Activated CD8-positive, alpha-beta memory T cell treated with anti-CD3 and anti-CD28 coated beads for 4 hours (primary cell): ENCODE data around the gene EXOSC7.

Source experiments
- DNase-seq, 2 donors: peaks; one replicate each; pipeline ENCODE4 v3.0.0-alpha.2; 2020; ENCODE audit warnings: low read depth in 2 of 2

The EXOSC7 gene

DNA sequence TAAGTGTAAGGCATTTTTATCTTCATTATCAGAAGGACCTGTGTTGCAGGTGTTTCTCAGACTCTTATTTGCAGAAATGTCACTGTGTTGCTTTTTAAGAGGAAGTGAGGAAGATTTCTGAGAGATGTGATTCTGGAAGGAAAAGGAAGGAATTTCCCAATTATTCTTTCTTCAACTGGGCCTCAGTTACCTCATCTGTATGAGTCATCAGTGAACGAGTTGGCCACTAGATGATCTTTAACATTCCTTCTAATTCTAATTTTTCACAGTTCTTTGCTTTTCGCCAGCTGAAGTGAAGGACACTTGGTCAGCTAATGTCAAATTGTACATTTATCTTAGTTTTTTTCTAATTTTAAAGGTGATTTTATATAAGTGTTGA lies 79.0 kb downstream of the EXOSC7 start:
- DNase-seq, result no peak

DNA sequence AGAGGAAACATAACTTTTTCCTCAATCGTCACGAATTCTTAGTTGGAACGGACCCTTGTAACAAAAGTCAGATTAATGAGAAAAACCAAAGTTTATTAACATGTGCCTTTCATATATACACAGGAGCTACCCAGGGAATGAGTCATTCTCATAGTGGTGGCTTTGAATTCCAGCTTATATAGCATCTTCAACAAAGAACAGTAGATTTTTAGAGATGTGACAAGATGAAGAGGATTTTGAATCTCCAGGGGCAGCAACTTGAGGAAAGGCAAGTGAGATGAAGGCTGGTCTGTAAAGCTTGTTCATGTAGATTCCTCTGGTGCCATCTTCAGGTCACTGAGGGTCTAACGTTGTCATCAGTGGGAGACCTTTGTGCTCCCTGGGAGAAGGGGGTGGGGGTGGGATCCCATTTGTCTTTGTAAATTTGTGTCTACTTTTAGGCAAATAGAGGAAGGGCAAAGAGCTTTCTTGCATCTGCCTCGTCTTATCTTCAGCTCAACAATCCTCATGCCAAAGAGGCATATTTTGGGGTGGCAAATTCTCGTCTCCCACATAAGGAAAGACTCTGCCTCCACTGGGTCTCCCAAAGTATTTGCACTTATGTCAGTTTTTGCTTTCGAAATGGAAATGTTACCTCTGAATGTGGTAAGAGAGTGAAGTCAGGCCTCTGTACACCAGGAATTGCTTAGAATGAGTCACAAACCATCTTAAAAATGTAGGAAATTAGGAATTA lies 79.5 kb downstream of the EXOSC7 start:
- DNase-seq, result no peak

DNA sequence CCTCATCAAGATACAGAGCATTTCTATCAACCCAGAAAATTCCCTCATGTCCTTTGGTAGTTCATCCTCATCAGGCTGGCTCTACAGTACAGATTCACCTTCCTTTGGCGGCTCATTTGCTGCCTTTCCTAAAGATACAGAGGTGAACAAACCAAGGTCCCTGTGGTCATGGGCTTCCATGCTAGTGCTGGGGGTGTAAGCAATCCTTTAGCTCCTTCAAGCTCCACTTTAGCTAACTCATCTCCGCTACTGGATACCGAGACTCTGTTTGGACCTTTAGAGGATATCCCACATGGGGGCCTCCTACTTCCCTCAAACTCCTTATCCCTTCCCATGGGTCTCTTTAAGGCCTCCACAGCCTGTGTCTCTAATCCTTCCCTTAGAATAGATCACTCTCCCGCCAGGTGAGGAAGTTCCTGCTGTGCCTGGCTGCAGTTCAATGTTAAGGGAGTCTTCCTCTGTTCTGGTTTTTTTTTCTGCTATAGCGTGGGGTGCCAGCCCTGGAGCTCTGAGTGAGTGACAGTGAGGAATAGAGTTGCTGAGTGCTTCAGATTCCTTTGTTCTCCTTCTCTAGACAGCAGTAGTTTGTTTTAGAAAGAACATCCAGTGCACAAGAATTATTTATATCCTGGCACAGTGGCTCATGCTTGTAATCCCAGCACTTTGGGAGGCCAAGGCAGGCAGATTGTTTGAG lies 80.7 kb downstream of the EXOSC7 start:
- no peak for DNase-seq

DNA sequence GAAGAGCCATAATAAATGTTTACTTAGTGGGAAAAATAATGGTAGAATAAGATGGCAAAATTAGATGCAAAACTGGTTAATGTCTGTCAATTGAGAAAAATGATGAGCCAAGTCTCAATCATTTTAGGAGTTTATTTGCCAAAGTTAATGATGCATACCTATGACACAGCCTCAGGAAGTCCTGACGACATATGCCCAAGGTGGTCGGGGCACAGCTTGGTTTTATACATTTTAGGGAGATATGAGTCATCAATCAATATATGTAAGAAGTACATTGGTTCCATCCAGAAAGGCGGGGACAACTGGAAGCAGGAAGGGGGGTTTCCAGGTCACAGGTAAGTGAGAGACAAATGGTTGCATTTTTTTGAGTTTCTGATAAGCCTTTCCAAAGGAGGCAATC lies 81.5 kb downstream of the EXOSC7 start:
- peak in 1 of 2 donors; percentile 6 for DNase-seq

DNA sequence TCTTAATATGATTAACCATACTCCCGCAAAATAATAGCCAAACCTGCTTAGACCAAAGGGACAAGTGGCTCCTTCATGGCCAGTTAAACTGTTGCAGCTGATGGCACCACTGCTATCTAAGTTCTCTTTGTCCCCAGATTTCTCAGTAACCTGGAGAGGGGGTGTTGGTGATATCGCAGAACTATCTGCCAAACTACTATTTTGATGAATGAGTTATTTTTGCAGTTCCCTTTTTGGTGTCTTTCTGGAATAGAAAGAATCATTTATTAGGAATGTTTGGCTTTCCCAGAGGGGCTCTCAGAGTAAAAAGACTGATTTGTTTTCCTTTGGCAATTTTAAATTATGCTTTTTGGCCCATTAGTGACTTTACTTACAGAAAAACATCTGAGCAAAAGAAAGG lies 83.1 kb downstream of the EXOSC7 start:
- no peak for DNase-seq

DNA sequence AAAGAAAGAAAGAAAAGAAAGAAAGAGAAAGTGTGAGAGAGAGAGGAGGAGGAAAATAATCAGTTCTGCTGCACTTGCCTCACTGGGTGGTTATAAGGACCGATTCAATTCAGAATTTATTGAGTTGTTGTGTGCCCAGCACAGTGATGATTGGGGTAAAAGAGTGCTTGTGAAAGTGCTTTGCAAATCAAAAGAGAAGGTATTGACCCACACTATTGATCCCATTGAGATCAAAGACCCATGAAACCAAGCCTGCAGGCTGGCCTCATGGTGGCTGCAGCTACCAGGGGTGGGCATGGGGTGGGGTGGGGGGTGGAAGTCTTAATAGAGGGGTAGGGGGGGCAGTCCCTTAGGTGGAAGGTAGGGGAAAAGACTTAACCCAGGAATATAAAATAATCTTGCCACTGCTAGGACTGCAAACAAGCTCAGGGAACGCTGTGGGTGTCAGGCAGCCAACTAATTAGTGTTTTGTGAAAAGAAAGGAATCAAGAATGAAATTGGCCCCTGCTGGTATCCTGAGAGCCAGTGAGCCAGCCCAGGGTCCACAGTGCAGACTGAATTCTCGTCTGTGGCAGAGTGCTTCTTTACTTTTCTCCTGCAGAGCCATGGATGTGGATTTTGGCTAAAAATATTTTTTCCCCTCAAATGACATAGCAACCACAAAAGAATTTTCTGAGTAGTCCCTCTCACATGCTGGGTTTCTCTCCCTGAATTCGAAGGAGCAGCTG lies 84.3 kb downstream of the EXOSC7 start:
- DNase-seq, result no peak
